Prostate gland (tissue), 2 donors: ENCODE measurements around the gene AKAP9. TPM values are rescaled to one million over a fixed set of nuclear protein-coding genes. Genes with fewer than 3 reads are reported as not detected.
A peak's percentile ranks its signal among the peaks of the same experiment; 100 is the strongest.

ENCODE experiments used
- DNase-seq: peaks from one replicate; pipeline ENCODE4 v3.0.0-alpha.2; 2019; ENCODE audit warnings: low spot score
- H3K27ac ChIP-seq, 2 donors: fragments of 200-600 bp; sonication (generic); 2 replicates each; pipeline ENCODE4 v1.5.1; 2017 to 2019
- H3K27me3 ChIP-seq: fragments of 200-600 bp; sonication (generic); replicated peaks from 2 replicates; pipeline ENCODE4 v1.5.1; 2019; ENCODE audit not compliant: insufficient read depth
- H3K36me3 ChIP-seq, 2 donors: fragments of 200-600 bp; sonication (generic); 1 replicate in 1 of 2; 2 replicates in 1 of 2; pipeline versions ENCODE4 v1.5.1 to v1.8.1; 2017 to 2019
- H3K4me1 ChIP-seq: fragments of 200-600 bp; sonication (generic); replicated peaks from 2 replicates; pipeline ENCODE4 v1.5.1; 2019
- H3K4me3 ChIP-seq, 2 donors: fragments of 200-600 bp; sonication (generic); 2 replicates each; pipeline ENCODE4 v1.5.1; 2017 to 2019
- H3K9me3 ChIP-seq: fragments of 200-600 bp; sonication (generic); 2 replicates; pipeline ENCODE4 v1.5.1; 2017
- POLR2A ChIP-seq: fragments of 450-650 bp; IDR thresholded peaks from one replicate; pipeline ENCODE4 v1.6.1; 2016; ENCODE audit warnings: antibody characterized with exemption, mild to moderate bottlenecking
- POLR2AphosphoS5 ChIP-seq: sonication (generic); formaldehyde crosslinking; IDR thresholded peaks from one replicate; pipeline ENCODE4 v1.6.1; 2017; ENCODE audit warnings: antibody characterized with exemption
- WGBS: methylation state at CpG from one replicate; pipeline ENCODE4 v1.1.5; 2018; 5-methylcytosine and 5-hydroxymethylcytosine counted together
- intact Hi-C: fragments of 100-400 bp; cut with DNase I; formaldehyde crosslinking; loops from one replicate; pipeline ENCODE4 v1.14.2; 2022
- total RNA-seq, 2 donors: library from RNA; depleted of rRNA; stranded (reverse); fragments of >200 nt; gene quantifications; one replicate each; pipeline ENCODE4 v1.1.0, GENCODE V29; 2016
- TF ChIP-seq, protein P1 (sequence below), 4 experiments: fragments of 200-600 bp in 2 of 4; fragments of 450-650 bp in 2 of 4; sonication (generic) in 2 of 4; IDR thresholded peaks; 1 replicate in 3 of 4; 2 replicates in 1 of 4; pipeline ENCODE4 v1.5.1; 2016 to 2019; ENCODE audit warnings: antibody characterized with exemption in 4 of 4, mild to moderate bottlenecking in 2 of 4, moderate library complexity in 2 of 4

The AKAP9 gene
- total RNA-seq, 2 donors from 2014 or later, result 61.8 to 80.1 TPM

DNA sequence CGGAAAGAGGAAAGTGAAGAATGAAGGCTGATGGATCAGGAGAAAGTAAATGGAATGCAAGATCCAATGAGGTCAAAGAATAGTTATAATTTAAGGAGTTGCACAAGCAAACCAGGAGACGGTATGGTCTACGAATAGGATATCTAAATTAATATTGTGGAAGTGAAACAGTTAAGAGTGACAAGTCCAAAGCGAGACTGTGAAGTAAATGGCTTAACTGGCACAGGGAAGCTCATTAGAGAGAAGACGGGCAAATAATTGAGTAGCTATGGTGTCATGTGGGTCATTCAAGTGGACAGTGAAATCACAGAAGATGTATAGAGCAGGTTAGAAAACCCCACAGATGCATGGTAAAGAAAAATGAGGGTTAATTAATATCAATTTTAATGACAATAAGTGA, 190.4 kb downstream of the AKAP9 start:
- H3K36me3 ChIP-seq, result no peaks in the 10 kb centered on the region
- intact Hi-C loops, result loop anchor here (5.0 kb wide), 1 partner anchor 89 kb away; no protein-coding TSS in a partner anchor
- no peaks in the 10 kb centered on the region for H3K27me3 ChIP-seq
- peaks cover 6% of the 10 kb centered on the region for H3K4me1 ChIP-seq
- WGBS, result 89% methylated on average over 5 of the region's 5 CpGs
- DNase-seq, result no peak
- H3K4me3 ChIP-seq, result no peak overlapping the region
- no peak overlapping the region for H3K27ac ChIP-seq
- TF ChIP-seq, protein P1, sequence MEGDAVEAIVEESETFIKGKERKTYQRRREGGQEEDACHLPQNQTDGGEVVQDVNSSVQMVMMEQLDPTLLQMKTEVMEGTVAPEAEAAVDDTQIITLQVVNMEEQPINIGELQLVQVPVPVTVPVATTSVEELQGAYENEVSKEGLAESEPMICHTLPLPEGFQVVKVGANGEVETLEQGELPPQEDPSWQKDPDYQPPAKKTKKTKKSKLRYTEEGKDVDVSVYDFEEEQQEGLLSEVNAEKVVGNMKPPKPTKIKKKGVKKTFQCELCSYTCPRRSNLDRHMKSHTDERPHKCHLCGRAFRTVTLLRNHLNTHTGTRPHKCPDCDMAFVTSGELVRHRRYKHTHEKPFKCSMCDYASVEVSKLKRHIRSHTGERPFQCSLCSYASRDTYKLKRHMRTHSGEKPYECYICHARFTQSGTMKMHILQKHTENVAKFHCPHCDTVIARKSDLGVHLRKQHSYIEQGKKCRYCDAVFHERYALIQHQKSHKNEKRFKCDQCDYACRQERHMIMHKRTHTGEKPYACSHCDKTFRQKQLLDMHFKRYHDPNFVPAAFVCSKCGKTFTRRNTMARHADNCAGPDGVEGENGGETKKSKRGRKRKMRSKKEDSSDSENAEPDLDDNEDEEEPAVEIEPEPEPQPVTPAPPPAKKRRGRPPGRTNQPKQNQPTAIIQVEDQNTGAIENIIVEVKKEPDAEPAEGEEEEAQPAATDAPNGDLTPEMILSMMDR (IDR thresholded peaks at IDR 0.05), result no peak
- H3K9me3 ChIP-seq, result no peaks in the 10 kb centered on the region

DNA sequence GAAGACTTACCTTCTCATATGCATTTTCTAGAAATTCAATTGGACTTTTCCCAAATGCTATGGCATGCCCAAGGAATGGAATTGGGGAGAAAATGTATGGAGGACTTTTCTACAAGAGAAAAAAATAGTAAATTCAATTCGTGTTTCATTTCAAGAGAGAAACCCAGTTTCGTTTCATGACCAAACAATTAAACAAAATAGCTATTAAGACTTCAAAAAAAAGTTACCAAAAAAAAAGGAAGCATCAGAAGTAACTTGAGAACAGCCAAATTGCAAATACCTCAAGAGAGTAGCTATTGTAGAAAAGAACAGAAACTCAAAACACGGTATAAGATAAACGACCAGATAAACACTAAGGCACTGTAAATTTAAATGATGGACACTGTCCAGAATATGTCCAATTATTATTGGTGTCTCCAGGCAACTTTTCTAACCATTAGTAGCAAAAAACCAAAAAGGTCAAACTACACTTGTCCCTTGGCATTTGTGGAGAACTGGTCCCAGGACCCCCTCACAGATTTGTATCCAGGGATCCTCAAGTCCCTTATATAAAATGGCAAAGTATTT, 191.2 kb downstream of the AKAP9 start:
- DNase-seq, result no peak
- H3K27me3 ChIP-seq, result no peaks in the 10 kb centered on the region
- H3K27ac ChIP-seq, result no peak overlapping the region
- TF ChIP-seq, protein P1 (IDR thresholded peaks at IDR 0.05), result no peak
- TF ChIP-seq POLR2AphosphoS5, result no peak
- TF ChIP-seq POLR2A, result no peak
- no peaks in the 10 kb centered on the region for H3K36me3 ChIP-seq
- no peak overlapping the region for H3K4me3 ChIP-seq
- peaks cover 6% of the 10 kb centered on the region for H3K4me1 ChIP-seq
- H3K9me3 ChIP-seq, result no peaks in the 10 kb centered on the region
- intact Hi-C loops, result loop anchor here (5.0 kb wide), 1 partner anchor 90 kb away; no protein-coding TSS in a partner anchor
- WGBS, result 6% methylated on average over 4 of the region's 4 CpGs

DNA sequence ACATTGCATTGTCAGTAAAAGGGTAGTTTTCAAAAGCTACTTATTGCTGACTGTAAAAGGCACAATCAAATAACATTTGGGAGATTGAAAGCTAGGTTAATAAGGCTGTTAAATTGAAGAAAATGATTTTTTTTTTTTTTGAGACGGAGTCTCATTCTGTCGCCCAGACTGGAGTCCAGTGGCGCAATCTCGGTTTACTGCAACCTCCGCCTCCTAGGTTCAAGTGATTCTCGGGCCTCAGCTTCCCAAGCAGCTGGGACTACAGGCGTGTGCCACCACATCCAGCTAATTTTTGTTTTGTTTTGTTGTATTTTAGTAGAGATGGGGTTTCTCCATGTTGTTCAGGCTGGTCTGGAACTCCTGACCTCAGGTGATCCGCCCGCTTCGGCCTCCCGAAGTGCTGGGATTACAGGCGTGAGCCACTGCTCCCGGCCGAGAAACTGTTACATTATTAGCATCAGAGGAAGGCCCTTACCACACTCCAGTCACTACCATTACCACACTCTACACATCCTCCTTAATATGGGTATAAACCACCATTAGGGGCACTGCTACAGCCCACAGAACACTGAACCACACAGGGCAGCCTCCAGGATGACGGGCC, 192.6 kb downstream of the AKAP9 start:
- Histone ChIP-seq H3K36me3 (no peaks in the 10 kb centered on the region), H3K4me1 (peaks cover 6% of the 10 kb centered on the region), H3K9me3 (no peaks in the 10 kb centered on the region), H3K27me3 (no peaks in the 10 kb centered on the region), H3K4me3 (peak overlapping the region; percentile 83 to 98), H3K27ac (peak overlapping the region; percentile 97 to 99)
- WGBS, result 29% methylated on average over 15 of the region's 15 CpGs
- no peak for DNase-seq
- TF ChIP-seq POLR2AphosphoS5 (no peak), POLR2A (no peak)
- TF ChIP-seq, protein P1 (IDR thresholded peaks at IDR 0.05), result no peak
- intact Hi-C loops, result loop anchor here (5.0 kb wide), 1 partner anchor 91 kb away; no protein-coding TSS in a partner anchor

DNA sequence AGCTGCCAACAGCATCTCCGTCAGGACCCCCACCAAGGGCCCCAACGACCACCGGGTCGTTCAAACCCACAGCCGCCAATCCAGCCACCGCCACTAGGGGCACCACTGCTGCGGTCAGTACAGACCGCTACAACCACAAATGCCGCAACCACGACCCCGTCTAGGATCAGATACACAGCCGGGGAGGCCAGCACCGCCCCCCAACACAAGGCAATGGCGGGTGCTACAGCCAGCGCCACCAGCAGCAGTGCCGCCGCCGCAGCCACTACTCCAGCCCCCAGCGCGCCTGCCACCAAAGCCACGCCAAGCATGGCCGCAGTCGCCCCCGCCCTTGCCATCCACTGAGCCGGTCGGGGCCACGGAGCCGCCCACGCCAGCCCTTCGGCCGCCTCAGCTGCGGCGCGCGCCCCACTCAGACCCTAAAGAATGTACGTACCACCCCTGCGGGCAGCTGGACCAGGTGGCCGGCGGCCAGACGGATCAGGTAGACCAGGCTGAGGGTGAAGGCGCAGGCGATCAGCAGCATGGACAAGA, 193.1 kb downstream of the AKAP9 start:
- Histone ChIP-seq H3K4me1 (peaks cover 6% of the 10 kb centered on the region), H3K4me3 (peak overlapping the region; percentile 83 to 98), H3K36me3 (no peaks in the 10 kb centered on the region), H3K27ac (peak overlapping the region; percentile 97 to 99), H3K27me3 (no peaks in the 10 kb centered on the region), H3K9me3 (no peaks in the 10 kb centered on the region)
- under 1% methylated on average over 36 of the region's 42 CpGs for WGBS
- intact Hi-C loops, result loop anchor here (2.0 to 5.0 kb wide), 3 partner anchors 92 to 313 kb away; partner anchors contain the start of genes AKAP9 and GATAD1
- DNase-seq, result peak; percentile 64
- TF ChIP-seq POLR2A, result no peak
- TF ChIP-seq, protein P1 (IDR thresholded peaks at IDR 0.05), result peak; percentile 63 to 85 (median 79)
